ENCODE data around the gene AHCYL1.

The AHCYL1 gene

DNA sequence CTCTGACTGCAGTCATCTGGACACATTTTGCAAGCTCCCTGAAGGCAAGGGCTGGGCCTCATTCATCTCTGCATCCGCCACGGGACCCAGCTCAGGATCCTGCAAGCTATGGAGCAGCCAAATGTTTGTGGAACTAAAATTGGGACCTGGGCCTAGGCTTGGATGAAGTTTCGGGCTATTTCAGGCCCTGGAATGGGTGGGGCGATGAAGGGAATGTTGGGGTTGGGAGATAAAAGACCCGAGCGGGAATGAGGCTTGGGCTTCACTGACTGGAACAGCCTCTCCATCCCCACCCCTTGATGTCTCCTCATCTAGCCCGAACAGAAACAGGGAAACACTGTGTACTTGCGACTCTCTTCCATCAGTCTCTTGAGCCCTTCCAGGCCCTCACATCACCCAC lies 7.3 kb upstream of the AHCYL1 start:
- DNase-seq, result no peak

DNA sequence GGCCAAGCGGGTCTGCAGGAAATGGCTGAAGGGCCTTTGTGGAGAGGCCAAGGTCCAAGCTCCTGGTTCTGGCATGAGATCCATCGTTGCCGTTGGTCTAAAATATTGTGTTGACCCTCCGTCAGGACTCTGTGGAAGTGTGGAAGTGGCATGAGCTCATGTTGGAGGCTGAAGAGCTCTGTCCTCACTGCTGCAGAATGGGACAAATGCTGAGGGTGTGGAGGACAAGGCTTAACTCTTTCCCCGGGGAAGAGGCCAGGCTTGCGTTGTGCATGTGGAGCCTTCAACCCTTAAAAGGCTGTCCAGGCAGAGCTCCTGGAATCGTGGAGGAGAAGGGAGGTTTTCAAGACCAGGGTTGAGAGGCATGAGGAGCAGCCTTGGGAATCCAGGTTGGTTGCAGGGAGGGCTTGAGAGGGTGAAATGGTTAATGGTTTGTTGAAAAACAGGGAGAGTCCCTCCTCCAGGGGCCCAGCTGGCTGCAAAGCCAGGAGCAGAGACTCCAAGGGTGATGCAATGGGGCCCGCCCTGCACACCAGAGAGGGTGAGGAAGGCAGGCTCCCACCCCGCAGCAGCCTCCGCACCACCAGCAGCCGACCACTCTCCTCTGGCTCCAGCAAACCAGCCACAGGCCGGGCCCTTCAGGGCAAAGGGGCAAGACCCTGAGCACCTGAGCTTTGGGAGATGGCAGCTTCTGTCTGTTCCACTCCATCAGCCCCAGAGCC lies 6.7 kb upstream of the AHCYL1 start:
- DNase-seq, result no peak

DNA sequence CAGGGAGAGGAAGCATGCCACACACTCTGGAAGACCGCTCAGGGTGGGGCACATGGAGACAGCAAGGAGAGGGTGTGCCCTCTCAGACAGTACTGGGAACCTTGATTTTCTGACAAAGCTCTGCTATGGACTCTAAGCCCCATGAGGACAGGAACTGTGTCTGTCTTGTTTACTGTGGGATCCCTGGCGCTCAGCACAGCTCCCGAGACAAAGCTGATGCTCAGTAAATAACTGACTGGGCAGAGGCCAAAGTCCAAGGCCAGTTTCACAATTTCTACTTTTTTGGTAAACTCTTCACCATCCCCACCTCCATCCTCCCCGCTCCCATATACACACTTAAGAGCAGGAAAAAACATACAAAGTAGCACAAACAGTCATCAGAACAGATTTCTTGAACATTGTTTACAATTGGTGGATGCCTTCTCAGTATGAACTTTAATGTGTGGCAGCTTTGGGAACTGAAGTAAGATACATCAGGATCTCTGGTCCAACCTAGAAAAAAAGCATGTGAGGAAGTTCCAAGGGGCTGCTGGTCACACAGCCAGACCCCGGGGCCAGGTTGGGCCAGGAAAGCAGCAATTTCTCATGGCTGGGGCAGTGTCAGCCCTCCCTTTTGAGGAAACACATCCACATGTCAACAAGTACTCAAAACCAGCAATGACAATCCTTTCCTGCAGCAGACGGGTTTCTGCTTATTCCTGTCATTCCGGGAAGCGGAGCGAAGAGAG lies 5.6 kb upstream of the AHCYL1 start:
- no peak for DNase-seq

DNA sequence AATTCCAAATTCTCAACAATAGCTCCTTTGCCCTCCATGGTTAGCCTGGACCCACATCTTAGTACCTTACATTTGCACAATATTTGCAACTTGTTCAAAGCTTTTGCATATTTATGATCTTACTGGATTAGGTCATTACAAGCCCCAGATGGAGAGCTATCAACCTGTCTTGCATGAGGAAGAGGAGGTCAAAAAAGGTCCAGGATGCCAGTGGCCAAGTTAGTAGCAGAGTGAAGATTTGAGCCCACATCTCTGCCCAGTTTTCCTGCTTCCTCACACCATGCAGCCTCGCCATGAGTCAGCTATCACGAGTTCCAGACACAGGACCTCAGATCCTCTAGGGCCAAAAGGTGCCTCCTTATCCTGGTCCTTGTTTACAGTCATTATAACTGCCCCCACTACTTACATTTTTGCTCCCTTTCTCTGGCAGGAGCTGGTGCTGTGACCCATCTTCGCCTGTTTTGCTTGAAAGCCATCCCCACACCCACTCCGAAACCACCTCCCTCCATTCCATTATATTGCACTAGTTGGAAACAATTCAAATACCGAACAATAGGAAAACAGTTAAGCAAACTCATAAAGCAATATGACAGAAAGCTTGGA lies 5.0 kb upstream of the AHCYL1 start:
- no peak for DNase-seq

DNA sequence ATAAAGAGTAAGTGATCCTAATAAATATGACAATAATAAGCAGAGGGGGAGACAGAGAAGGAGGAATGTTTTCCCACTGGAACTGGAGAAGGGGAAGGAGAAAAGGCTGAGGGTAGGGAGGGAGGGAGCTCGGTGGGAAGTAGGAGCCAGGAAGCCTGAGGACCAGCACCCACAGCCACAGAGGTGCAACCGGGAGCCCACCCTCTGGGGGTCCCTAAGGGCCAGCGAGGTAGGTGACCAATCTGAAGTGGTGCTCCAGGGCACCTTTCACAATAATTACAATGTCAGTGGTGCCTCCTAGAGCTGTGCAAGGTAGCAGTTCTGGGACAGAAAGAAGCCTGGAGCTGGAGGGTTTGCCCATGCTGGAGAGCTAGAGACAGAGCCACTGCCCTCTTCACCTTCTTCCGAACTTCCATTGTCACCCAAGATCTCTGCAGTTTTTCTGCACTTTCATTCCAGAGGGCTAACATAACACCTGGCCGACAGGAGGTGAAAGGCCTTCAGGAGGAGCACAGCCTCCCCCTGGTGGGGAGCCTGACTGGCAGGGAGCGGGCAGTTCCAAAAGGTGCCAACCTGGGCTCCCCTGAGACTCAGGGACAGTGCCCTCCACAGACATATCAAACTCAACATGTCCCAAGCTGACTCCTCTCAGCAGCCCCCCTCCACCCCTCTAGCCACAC lies 4.1 kb upstream of the AHCYL1 start:
- DNase-seq, result no peak

DNA sequence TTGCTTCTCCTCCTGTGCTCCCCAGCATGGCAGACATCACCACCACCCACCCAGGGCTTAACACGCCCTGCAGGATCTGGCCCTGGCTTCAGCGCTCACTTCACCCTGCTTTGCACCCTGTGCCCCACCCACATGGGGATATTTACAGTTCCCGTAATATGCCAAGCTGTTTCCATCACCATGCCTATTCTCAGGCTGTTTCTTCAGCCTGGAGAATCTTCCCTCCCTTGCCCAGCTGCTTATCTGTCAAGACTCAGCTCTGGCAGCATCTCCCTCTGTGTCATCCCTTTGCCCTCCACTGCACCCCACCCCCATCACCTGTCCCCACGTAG lies 3.6 kb upstream of the AHCYL1 start:
- no peak for DNase-seq

DNA sequence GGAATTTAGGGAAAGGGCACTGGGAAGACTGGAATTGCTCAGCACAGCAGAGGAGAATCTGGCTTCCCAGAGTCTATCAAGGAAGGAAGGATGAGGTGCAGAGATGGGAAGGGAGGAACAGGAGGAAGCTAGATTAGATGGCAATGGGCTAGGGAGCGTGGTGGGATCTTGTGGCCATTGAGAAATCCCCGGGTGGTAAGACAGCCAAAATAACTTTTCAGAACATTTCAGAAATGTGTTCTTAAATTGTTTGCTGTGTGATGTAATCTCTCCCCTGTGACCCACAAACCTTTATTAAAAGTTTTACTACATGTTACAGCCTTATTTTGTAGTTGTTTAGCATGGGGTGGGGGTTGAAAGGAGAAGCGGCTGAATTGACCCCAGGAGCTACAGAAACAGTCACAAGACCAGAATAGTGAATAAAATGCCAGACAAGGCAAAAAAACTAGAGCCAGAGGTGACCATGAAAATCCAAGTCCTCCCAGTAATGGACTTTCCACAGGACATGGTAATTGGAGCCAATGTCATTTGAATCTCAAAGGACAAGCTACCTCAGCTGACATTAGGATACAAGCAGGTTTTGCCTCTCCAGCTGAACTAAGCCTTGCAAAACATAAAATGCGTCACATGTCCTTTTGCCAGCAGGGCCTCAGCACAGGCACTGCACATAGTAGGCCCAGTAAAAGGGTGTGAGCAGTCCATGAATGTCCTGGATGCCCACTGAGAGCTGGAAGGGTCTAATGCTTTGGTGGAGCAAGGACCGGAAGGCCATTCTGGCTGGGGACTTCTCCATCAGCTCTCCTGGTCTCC lies 980 bp upstream of the AHCYL1 start:
- no peak for DNase-seq

DNA sequence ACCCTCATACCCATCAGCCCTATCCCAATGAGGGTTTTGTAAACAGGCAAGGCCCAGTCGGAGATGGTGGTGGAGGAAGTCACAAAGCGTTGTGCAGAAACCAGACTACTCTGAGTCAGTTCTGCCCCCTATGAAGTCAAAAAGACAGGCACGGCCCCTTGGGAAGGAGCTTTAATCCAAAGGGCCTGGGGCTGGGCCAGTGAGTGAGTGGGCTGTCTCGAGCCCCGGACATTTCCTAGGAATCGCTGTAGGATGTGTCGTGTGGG lies 442 bp upstream of the AHCYL1 start:
- no peak for DNase-seq

DNA sequence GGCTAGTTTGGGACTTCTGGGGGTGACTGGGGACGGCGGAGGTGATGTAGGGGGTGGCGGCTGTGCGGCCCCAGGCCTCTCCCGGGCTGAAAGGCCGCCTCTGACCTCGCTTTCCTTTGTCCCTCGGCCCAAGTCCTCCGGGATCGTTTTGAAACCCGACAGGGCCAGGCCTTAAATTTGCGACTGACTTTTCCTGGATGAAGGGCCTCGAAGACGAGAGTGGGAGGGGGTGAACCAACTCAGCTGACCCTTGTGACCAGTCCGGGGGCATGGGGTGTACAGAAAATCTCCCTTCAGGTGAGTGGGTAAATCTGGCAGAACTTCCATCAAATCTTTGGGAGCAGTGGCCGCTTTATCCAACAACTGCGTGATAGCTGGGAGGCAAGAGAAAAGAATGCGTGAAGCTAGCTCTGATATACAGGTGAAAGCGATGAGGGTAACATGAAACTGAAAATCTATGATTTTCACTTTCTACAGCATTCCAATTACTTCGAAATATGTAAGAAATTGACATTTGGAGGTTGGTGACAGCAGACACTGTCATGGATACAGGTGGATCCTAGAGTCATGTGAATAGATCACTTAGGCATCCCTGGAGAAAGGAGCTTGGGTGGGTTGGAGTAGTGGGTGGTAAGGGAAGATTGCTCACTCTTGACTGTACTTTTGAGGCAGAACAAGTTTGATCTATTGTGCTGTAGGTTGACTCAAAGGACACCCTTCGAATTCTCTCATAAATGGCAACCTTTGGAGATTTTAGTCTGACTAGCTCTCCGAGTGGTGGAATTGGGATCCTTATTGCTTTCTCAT lies 885 bp downstream of the AHCYL1 start:
- no peak for DNase-seq

DNA sequence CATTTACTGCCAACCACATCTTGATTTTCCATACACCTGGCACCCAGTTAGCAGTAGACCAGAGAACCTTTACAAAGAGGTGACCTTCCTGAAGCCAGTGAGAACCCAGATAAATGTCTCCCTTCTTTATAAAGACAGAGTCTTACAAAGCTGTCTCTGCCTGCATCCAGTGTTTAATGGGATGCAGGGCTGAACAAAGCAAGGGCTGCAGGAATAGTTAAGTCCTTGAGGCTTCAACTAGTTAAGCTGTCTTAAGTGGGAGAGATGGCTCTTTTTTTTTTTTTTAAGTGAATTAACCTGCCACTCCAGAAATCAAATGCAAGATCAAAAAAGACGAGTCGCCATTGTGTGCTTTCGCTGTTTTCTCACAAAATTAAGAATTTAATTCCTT lies 1.5 kb downstream of the AHCYL1 start:
- no peak for DNase-seq

DNA sequence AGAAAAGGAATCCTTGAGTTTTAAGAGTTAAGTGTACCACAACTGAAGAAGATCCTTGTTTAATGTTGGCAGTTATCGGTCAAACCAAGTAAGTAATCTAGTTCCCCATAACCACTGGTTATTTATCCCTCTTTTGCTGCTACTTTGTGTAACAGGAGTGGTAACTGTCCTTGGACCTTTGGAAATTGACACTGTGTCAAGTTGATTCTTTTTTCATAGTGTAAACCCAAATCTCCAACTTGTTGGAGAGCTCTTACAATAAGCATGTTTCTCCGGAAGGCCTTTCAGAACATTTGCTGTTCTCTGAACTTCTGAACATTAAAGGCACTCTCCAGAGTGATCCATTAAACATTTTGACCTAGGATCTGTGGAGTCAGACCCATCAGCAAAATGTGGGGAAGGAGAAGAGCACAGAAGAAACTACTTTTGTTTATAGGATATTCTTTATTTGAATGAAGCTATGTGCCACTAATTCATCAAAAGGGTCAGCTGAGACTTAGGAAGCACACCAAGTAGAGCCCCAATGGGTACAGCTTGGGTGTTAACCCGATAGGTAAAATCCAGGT lies 3.9 kb downstream of the AHCYL1 start:
- no peak for DNase-seq

DNA sequence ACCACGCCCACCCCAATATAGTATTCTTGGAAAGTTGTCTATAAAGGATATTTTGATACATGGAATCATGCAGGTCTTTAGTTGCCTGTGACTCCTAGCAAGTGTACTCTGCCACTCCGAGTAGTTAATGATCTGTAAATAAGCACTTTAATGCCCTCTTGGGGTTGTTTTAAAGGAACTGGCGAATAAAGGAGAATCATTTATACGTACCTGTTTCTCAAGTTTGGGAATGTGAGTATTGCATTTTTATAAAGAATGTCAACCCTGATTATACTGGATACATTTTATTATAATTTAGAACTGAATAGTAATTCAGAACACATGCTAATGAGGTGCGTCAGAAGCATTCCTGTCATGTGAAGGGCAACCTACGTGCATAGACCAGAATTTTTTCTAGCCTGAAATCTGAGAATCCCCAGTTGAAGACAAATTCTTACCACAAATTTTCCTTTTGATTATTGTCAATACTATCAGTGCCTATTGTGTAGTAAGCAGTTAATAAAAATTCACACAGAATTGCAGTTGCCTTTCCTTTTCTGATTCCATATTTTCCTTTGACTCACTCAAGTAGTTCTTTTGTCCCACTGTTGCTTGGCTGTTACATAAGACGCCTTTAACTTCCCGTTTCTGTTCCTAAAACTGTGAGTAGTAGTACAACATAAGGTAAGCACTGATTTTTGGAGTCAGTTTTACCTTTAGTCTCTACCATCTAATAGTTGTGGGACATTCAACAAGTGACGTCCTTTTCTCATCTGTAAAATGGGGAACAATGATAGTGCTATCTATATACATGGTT lies 5.1 kb downstream of the AHCYL1 start:
- no peak for DNase-seq

DNA sequence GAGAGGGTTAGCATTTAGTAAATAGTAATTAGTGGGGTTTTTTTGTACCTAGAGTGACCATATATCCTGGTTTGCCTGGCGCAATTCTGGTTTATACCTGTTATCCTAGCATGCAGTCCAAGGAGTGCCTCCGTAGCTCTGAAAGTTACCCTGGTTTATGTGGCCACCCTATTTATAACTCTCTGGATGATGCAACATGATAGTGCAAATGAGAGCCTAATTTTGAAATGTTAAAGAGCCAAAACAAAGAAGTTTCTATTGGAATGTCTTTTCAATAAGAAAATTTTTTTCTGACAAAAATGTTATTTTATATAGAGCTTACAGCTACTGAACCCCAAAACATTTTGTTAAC lies 5.7 kb downstream of the AHCYL1 start:
- no peak for DNase-seq

DNA sequence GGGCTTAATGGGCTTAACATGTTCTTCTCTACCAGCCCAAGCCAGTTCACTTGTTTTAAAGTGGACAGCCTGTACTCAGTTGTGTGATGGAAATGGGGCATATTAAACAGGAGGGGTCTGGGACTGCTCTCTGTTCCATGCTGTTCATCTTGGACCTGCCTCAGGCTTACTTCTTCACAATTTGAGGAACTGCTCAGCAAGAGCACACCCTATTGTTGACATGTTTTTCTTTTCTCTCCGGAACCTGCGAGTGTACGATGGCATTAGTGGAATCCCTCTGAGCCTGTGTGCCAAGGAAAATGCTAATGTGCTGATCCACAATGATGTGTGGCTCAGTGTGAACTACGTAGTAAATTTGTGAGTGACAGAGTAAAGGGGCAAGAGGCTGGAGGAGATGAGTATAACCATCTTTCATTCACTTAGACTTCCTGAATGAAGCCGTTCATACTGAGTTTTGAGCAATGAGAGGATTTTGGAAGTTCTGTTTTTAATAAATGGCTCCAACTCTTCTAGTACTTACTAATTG lies 6.9 kb downstream of the AHCYL1 start:
- DNase-seq, result no peak

DNA sequence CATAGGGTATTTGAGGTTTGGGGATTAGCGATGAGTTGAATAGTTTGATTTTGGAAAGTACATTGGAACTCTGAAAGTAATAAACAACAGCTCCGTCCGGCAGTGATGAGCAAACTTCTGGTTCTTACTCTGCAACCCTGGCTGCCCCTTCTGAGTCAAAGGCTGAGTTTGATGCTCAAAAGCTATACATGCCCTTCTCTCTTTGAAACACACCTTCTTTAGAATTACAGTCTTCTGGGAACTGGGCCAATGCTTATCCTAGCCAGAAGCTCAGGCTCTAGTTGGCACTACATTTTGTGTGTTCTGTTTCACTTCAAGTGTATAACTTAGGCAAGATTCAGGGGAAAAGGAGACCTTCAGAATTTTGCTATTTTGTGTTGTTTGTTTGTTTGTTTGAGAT lies 9.3 kb downstream of the AHCYL1 start:
- DNase-seq, result peak; percentile 49

DNA sequence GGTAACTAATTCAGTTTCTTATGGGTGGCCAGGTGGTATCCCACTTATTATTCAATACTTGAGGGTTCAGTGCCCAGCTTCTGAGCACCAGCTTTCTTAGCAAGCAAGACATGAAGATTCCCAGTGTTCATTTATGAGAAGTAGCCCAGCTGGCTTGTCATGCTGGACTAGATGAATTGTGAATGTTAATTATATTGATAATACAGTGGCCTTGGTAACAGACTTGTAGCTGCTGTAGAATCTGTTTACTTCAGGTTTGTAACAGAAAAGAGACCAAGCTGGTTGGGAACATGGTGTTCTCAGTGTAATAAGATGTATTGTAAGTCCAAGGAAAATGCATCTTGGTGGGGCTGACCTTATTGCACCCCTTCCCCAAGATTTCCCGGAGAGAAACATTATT lies 10.1 kb downstream of the AHCYL1 start:
- DNase-seq, result peak; percentile 43

DNA sequence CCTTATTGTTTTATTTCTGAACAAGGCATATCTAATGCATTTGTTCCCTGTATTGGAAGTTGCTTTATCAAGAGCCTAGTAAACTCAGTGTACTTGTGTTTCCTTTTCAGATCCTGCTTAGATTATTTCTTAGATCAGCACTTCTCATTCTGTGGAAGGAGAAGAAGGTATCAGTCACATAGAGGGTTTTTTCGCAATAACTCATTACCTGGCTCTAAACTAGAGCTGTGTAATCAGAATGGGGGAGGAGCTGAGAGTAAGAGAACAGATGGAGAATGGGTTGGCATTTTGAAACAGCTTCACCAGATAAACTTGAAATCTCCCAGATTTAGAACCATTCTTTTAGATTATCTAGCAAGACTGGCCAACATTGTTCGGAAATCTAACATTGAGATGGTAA lies 11.0 kb downstream of the AHCYL1 start:
- DNase-seq, result no peak

DNA sequence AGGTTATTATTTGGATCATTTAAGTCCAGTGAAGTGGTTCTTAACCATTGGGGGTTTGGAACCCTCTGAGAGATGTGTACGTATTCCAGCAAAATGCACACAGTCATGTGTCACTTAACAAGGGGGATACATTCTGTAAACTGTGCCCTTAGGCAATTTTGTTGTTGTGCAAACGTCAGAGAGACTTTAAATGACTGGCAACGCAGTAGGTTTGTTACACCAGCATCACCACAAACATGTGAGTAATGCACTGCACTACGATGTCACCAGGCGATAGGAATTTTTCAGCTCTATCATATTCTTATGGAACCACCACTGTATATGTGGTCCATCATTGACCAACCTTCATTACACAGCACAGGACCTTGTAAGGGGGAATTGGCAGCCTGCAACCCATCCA lies 11.9 kb downstream of the AHCYL1 start:
- no peak for DNase-seq

DNA sequence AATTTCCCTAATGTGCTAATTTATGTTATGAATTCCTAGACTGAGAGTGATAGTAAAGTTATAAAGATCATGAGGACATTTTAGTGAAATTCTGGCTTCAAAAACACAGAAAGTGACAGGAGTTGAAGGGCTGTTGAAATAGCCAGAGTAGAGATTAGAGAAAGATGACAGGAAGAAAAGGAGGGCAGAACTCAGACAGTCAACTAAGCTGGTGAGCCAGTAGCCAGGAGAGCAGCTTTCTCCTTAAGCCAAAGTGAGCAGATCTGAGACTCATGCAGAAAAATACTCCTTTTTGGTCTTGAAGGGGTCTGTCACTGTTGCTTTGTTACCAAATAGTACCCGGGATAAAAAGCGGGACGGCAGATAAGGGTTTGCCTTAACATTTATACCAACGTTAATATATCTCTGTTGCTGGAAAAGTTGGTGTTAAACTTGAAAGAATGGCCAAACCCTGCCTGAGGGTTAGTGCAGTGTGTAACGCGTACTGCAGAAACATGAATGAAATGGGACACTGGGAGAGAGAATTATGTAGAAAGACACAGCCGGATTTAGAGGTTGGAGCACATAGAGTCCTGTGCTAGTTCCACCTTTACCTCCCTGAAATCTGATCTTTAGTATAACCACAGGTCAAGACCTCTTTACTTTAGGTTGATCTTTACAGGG lies 12.8 kb downstream of the AHCYL1 start:
- DNase-seq, result no peak

DNA sequence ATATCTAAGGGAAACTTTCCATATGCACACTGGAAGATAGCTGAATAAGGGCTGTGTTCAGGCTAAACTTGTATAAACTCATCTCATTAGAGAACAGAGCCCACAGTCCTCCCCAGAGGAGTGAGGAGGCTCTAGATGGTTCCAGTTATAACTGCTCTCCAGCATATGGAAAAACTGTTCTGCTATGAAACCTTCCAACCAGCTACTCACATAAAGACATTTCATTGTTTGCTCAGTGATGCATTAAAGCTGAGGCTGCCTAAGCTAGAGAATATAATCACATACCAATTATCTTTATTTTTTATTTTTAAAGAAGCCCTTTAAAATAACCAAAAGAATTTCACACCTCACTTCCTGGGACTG lies 13.3 kb downstream of the AHCYL1 start:
- no peak for DNase-seq

DNA sequence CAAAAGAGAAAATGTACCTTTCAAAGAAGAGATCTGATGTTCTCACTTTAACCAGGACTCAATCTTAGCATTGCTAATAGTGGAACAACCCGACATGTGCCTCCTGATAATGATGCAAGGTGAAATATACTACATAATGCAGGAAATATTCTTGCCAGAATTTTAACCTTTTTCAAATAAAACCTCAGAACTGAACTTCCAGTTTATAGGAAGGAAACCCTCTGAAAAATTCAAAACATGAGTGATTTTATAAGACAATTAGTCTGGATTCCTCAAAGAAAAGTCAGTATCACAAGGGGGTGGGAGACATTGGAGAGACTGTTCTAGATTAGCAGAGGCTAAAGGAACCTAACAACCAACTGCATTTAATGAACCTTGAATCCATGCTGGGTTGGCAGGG lies 18.1 kb downstream of the AHCYL1 start:
- DNase-seq, result no peak

Data from DMS 273 treated with DMSO at 0.1 percent for 48 hours (cell line).